ENCODE data around the gene MAS1.

- TF ChIP-seq POLR2AphosphoS5 (IDR thresholded peaks at IDR 0.05) (no peak), EP300 (IDR thresholded peaks at IDR 0.05) (no peak)
These were observed 24.2 kb upstream of the MAS1 start for GRCh38 chr6:159866286-159867247.
